ENCODE results near the gene CCDC70.

CCDC70 gene

DNA sequence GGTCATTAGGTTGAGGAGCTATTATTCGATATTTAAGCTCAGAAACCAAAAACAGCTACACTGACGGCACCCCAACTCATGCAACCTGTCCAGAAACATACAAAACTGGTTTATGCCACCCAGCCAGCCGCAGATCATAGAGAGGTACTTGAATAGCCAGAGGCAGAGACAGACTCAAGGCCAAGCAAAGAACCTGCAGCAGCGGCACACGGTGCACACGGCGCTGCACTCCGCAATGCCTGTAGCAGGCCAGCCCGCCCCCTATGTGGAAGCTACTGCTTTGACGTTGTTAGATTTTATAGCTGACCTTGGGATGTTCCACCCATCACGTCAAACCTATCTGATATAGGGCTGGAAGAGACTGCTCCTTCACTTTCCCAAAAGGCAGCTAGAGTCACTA is 45.9 kb upstream of the CCDC70 start:
- no peak overlapping the region for H3K27ac ChIP-seq (ENCODE audit: low read length)
- H3K36me3 ChIP-seq (replicated peaks; ENCODE audit: insufficient read depth, low read length) = no peaks in the 10 kb centered on the region
- H3K9me3 ChIP-seq (replicated peaks; ENCODE audit: insufficient read depth, low read length) = no peaks in the 10 kb centered on the region
- DNase-seq = no peak
- H3K27me3 ChIP-seq (replicated peaks; ENCODE audit: insufficient read depth, low read length) = no peaks in the 10 kb centered on the region
- 0 out of 2 replicates have a peak, but pooled peaks cover 6% of the 10 kb centered on the region for H3K4me1 ChIP-seq (ENCODE audit: low read length)
- H3K79me2 ChIP-seq (ENCODE audit: low read length) = no peaks in the 10 kb centered on the region
- H4K20me1 ChIP-seq (ENCODE audit: insufficient read depth, low read length) = no peaks in the 10 kb centered on the region
- TF ChIP-seq EZH2 (optimal IDR thresholded peaks at IDR 0.05; ENCODE audit: low read depth, low read length) (no peak), EZH2phosphoT487 (IDR thresholded peaks at IDR 0.05; ENCODE audit: low read length) (no peak)
- TF ChIP-seq, protein P1, sequence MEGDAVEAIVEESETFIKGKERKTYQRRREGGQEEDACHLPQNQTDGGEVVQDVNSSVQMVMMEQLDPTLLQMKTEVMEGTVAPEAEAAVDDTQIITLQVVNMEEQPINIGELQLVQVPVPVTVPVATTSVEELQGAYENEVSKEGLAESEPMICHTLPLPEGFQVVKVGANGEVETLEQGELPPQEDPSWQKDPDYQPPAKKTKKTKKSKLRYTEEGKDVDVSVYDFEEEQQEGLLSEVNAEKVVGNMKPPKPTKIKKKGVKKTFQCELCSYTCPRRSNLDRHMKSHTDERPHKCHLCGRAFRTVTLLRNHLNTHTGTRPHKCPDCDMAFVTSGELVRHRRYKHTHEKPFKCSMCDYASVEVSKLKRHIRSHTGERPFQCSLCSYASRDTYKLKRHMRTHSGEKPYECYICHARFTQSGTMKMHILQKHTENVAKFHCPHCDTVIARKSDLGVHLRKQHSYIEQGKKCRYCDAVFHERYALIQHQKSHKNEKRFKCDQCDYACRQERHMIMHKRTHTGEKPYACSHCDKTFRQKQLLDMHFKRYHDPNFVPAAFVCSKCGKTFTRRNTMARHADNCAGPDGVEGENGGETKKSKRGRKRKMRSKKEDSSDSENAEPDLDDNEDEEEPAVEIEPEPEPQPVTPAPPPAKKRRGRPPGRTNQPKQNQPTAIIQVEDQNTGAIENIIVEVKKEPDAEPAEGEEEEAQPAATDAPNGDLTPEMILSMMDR (IDR thresholded peaks at IDR 0.05; ENCODE audit: low read length) = no peak
- no peak overlapping the region for H3K4me2 ChIP-seq (ENCODE audit: low read depth, low read length)
- H3K9me2 ChIP-seq (replicated peaks; ENCODE audit: insufficient read depth, low read length) = no peaks in the 10 kb centered on the region
- H2AFZ ChIP-seq (ENCODE audit: low read length) = no peak overlapping the region
- H3K9ac ChIP-seq (ENCODE audit: low read length) = no peak overlapping the region
- no peak overlapping the region for H3K4me3 ChIP-seq (ENCODE audit: low read length)
- H3F3A ChIP-seq (ENCODE audit: insufficient read depth, low read length) = no peaks in the 10 kb centered on the region

DNA sequence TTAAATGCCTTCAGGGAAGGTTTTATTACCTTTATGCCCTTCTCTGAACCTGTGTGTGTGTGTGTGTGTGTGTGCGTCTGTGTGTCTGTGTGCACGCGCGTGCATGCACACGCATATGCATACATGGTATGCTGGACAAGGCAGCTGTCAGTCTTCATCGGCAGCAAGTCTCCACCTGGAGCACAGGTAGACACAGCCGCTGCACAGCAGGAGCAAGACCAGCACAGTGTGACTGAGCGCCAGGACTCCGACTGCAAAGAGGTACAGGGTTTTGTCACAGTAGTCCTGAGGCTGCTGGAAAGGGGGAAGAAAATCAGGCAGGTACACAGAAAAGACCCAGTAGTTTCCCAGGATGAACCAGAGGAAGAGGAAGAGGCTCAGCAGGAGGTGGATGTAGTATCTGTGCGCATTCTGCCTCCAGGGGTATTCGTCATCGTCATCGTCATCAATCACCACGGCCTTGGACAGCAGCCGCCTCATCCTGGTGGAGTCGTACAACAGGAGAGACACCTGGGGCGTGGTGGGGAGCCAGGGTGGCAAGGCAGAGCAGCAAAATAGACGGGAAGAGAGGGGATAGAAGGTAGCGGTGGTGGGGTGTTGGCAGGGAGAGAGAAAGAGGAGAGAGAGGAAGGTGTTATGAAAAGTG is 45.0 kb upstream of the CCDC70 start:
- Histone ChIP-seq H3K4me2 (ENCODE audit: low read depth, low read length) (no peak overlapping the region), H3K4me1 (ENCODE audit: low read length) (0 out of 2 replicates have a peak, but pooled peaks cover 6% of the 10 kb centered on the region), H3K36me3 (replicated peaks; ENCODE audit: insufficient read depth, low read length) (no peaks in the 10 kb centered on the region), H3K9me3 (replicated peaks; ENCODE audit: insufficient read depth, low read length) (no peaks in the 10 kb centered on the region), H3K27me3 (replicated peaks; ENCODE audit: insufficient read depth, low read length) (no peaks in the 10 kb centered on the region), H3F3A (ENCODE audit: insufficient read depth, low read length) (no peaks in the 10 kb centered on the region), H3K27ac (ENCODE audit: low read length) (no peak overlapping the region), H3K4me3 (ENCODE audit: low read length) (no peak overlapping the region), H2AFZ (ENCODE audit: low read length) (no peak overlapping the region), H4K20me1 (ENCODE audit: insufficient read depth, low read length) (no peaks in the 10 kb centered on the region), H3K9me2 (replicated peaks; ENCODE audit: insufficient read depth, low read length) (no peaks in the 10 kb centered on the region), H3K9ac (ENCODE audit: low read length) (no peak overlapping the region), H3K79me2 (ENCODE audit: low read length) (no peaks in the 10 kb centered on the region)
- TF ChIP-seq, protein P1 (IDR thresholded peaks at IDR 0.05; ENCODE audit: low read length) = no peak
- no peak for TF ChIP-seq EZH2phosphoT487 (IDR thresholded peaks at IDR 0.05; ENCODE audit: low read length)
- no peak for TF ChIP-seq EZH2 (optimal IDR thresholded peaks at IDR 0.05; ENCODE audit: low read depth, low read length)
- DNase-seq = no peak

DNA sequence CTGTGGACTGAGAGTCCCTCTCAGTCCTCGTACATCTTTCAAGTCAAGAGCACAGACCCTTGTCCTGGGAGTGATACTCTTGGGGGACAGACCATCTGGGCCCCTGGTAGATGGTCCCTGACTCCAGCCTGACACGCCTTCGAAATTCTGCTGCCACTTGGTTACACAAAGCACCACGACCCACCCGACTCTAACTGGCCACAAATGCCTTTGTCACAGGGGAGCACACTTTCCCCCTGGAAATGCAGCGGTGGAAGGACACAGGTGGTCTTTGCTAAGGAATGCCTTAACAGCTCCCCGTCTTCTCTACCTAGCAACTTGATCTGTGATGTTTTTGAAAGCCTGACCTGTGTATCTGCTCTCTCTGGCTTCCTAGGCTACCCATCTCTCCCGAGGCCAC is 44.1 kb upstream of the CCDC70 start:
- Histone ChIP-seq H3K27me3 (replicated peaks; ENCODE audit: insufficient read depth, low read length) (no peaks in the 10 kb centered on the region), H3K27ac (ENCODE audit: low read length) (no peak overlapping the region), H4K20me1 (ENCODE audit: insufficient read depth, low read length) (no peaks in the 10 kb centered on the region), H3K4me3 (ENCODE audit: low read length) (no peak overlapping the region), H3K4me1 (ENCODE audit: low read length) (0 out of 2 replicates have a peak, but pooled peaks cover 6% of the 10 kb centered on the region), H3F3A (ENCODE audit: insufficient read depth, low read length) (no peaks in the 10 kb centered on the region), H2AFZ (ENCODE audit: low read length) (no peak overlapping the region), H3K9me2 (replicated peaks; ENCODE audit: insufficient read depth, low read length) (no peaks in the 10 kb centered on the region), H3K9me3 (replicated peaks; ENCODE audit: insufficient read depth, low read length) (no peaks in the 10 kb centered on the region), H3K4me2 (ENCODE audit: low read depth, low read length) (no peak overlapping the region), H3K36me3 (replicated peaks; ENCODE audit: insufficient read depth, low read length) (no peaks in the 10 kb centered on the region), H3K9ac (ENCODE audit: low read length) (no peak overlapping the region), H3K79me2 (ENCODE audit: low read length) (no peaks in the 10 kb centered on the region)
- TF ChIP-seq EZH2phosphoT487 (IDR thresholded peaks at IDR 0.05; ENCODE audit: low read length) (no peak), EZH2 (optimal IDR thresholded peaks at IDR 0.05; ENCODE audit: low read depth, low read length) (no peak)
- TF ChIP-seq, protein P1 (IDR thresholded peaks at IDR 0.05; ENCODE audit: low read length) = no peak
- no peak for DNase-seq
